ENCODE measurements around the gene MKLN1. TPM values are rescaled to one million over a fixed set of nuclear protein-coding genes. Genes with fewer than 3 reads are reported as not detected.

MKLN1 gene
- total RNA-seq, 1 experiment from 2014 or later = 34.3 TPM

GRCh38 chr7:131307627-131308026 is 20.0 kb upstream of the MKLN1 start:
- peaks cover 10% of the 10 kb centered on the region for H3K9me3 ChIP-seq (ENCODE audit: control insufficient read depth, low read depth, low read length)
- H3K4me3 Mint-ChIP-seq = no peak overlapping the region

More at GRCh38 chr7:131307627-131308026, 20.0 kb upstream of the MKLN1 start:
- peaks cover 2% of the 10 kb centered on the region; the same call in 1 of the 2 replicates for H3K27me3 Mint-ChIP-seq (ENCODE audit: low read depth)
- Histone ChIP-seq H3K79me2 (ENCODE audit: insufficient read depth, low read length) (no peaks in the 10 kb centered on the region), H3K27ac (ENCODE audit: insufficient read length, low read depth, low read length) (no peak overlapping the region), H3K4ac (ENCODE audit: low read depth, low read length) (no peak overlapping the region), H2AK5ac (ENCODE audit: insufficient read length, low read length) (no peak overlapping the region), H3K4me2 (ENCODE audit: insufficient read depth, insufficient read length, low read length) (no peak overlapping the region), H3K18ac (ENCODE audit: insufficient read length, low read depth, low read length) (no peak overlapping the region), H2BK5ac (ENCODE audit: insufficient read length, low read length) (no peak overlapping the region), H4K8ac (replicated peaks; ENCODE audit: insufficient read length, low read depth, low read length) (no peak overlapping the region), H3K4me1 (ENCODE audit: insufficient read depth, low read length) (no peaks in the 10 kb centered on the region), H3K23ac (ENCODE audit: insufficient read length, low read depth, low read length) (no peak overlapping the region), H3K9ac (ENCODE audit: extremely low read depth, insufficient read length, low read length) (no peak overlapping the region), H4K5ac (ENCODE audit: insufficient read length, low read depth, low read length) (no peak overlapping the region), H3K23me2 (ENCODE audit: insufficient read length, low read depth, low read length, poor library complexity, severe bottlenecking) (no peaks in the 10 kb centered on the region), H3T11ph (ENCODE audit: low read length) (no peak overlapping the region), H2BK120ac (ENCODE audit: low read depth, low read length, poor library complexity, severe bottlenecking) (no peak overlapping the region), H4K20me1 (ENCODE audit: control insufficient read depth, insufficient read depth, insufficient read length) (no peaks in the 10 kb centered on the region), H2BK12ac (ENCODE audit: insufficient read length, low read depth, low read length) (no peak overlapping the region), H4K91ac (ENCODE audit: insufficient read length, low read depth, low read length) (no peak overlapping the region), H2AFZ (ENCODE audit: low read length) (no peak overlapping the region), H3K14ac (ENCODE audit: insufficient read depth, low read length) (no peak overlapping the region), H3K56ac (ENCODE audit: insufficient read length, low read depth, low read length) (no peak overlapping the region), H3K27me3 (ENCODE audit: insufficient read depth, low read length) (no peaks in the 10 kb centered on the region), H3K79me1 (ENCODE audit: insufficient read depth, low read depth, low read length, poor library complexity, severe bottlenecking) (no peaks in the 10 kb centered on the region), H2BK15ac (ENCODE audit: low read depth, low read length) (no peak overlapping the region), H2BK20ac (ENCODE audit: low read depth, low read length, poor library complexity, severe bottlenecking) (no peak overlapping the region)
- DNase-seq = no peak
- WGBS (ENCODE audit: extremely low coverage, insufficient read length, low lambda C conversion rate) = no CpG with 5 or more reads among the region's 1 CpG
- H3K4me1 Mint-ChIP-seq = peaks cover 4 to 5% of the 10 kb centered on the region in 2 experiments; a peak in 3 of 4 replicates
- H3K9me3 Mint-ChIP-seq = peaks cover 48 to 57% of the 10 kb centered on the region in 2 experiments
- TF ChIP-seq CTCF (conservative IDR thresholded peaks at IDR 0.05) = no peak
- H3K27ac Mint-ChIP-seq = no peak overlapping the region
- peaks cover 28 to 48% (median 32%) of the 10 kb centered on the region in 3 experiments for H3K36me3 Mint-ChIP-seq (ENCODE audit: insufficient read depth in 1 of 3, low read depth in 3 of 3)
